Smooth muscle cell (in vitro differentiated cells): ENCODE results near the gene ZGRF1. TPM values are rescaled to one million over a fixed set of nuclear protein-coding genes. Genes with fewer than 3 reads are reported as not detected.
"Not testable (repeated sequence)": the region's sequence is repeated elsewhere in the genome, so short reads cannot be mapped to it uniquely, and the experiment has no call there.

Experiments
- DNase-seq: peaks from one replicate; lab custom pipeline; 2025; ENCODE audit not compliant: unreplicated experiment; lab: John Stamatoyannopoulos, UW
- H2AFZ ChIP-seq: fragments of 200-600 bp; sonication (generic); 2 replicates; pipeline ENCODE4 v1.6.0; 2016; ENCODE audit warnings: antibody characterized with exemption, low read depth, mild to moderate bottlenecking
- H3F3A ChIP-seq: fragments of 200-600 bp; sonication (generic); 2 replicates; pipeline ENCODE4 v1.6.0; 2017; ENCODE audit warnings: antibody characterized with exemption, low read depth
- H3K27ac ChIP-seq: fragments of 200-600 bp; sonication (generic); 2 replicates; pipeline ENCODE4 v1.5.1; 2016; ENCODE audit warnings: low read depth, mild to moderate bottlenecking
- H3K27me3 ChIP-seq: fragments of 200-600 bp; sonication (generic); 2 replicates; pipeline ENCODE4 v1.6.1; 2016; ENCODE audit warnings: low read depth, mild to moderate bottlenecking
- H3K36me3 ChIP-seq: fragments of 200-600 bp; sonication (generic); 2 replicates; pipeline ENCODE4 v1.5.1; 2016; ENCODE audit warnings: low read depth
- H3K4me1 ChIP-seq: fragments of 200-600 bp; sonication (generic); 2 replicates; pipeline ENCODE4 v1.5.1; 2016; ENCODE audit warnings: low read depth
- H3K4me2 ChIP-seq: fragments of 200-600 bp; sonication (generic); 2 replicates; pipeline ENCODE4 v1.6.0; 2016; ENCODE audit warnings: mild to moderate bottlenecking
- H3K4me3 ChIP-seq: fragments of 200-600 bp; sonication (generic); 2 replicates; pipeline ENCODE4 v1.5.1; 2016; ENCODE audit warnings: mild to moderate bottlenecking
- H3K79me2 ChIP-seq: fragments of 200-600 bp; sonication (generic); 2 replicates; pipeline ENCODE4 v1.6.0; 2016; ENCODE audit warnings: low read depth, mild to moderate bottlenecking
- H3K9ac ChIP-seq: fragments of 200-600 bp; sonication (generic); 2 replicates; pipeline ENCODE4 v1.6.0; 2016; ENCODE audit warnings: low read depth
- H3K9me3 ChIP-seq: fragments of 200-600 bp; sonication (generic); replicated peaks from 2 replicates; pipeline ENCODE4 v1.5.1; 2016; ENCODE audit warnings: low read depth
- H4K20me1 ChIP-seq: fragments of 200-600 bp; sonication (generic); 2 replicates; pipeline ENCODE4 v1.6.0; 2016; ENCODE audit warnings: low read depth
- WGBS: methylation state at CpG from one replicate; pipeline ENCODE4 v1.1.7; 2016; ENCODE audit warnings: low lambda C conversion rate; 5-methylcytosine and 5-hydroxymethylcytosine counted together
- polyA plus RNA-seq: library from polyadenylated mRNA; unstranded; fragments of >200 nt; fragmentation: Nextera tagmentation; extraction: Ambion mirVana; gene quantifications from 2 replicates; pipeline ENCODE4 v1.2.1, GENCODE V29; 2016
- total RNA-seq: library from RNA; depleted of rRNA; stranded (reverse); fragments of >200 nt; gene quantifications from 2 replicates; pipeline ENCODE4 v1.2.3, GENCODE V29; 2014
- TF ChIP-seq, protein P1 (sequence below): fragments of 200-600 bp; sonication (generic); IDR thresholded peaks from 2 replicates; pipeline ENCODE4 v1.5.1; 2017; ENCODE audit warnings: borderline replicate concordance, mild to moderate bottlenecking, antibody characterized with exemption; ENCODE audit not compliant: insufficient read depth, poor library complexity, severe bottlenecking

ZGRF1 gene
- total and polyA plus RNA-seq, 2 experiments from 2014 or later = 3.3 to 7.9 TPM

DNA sequence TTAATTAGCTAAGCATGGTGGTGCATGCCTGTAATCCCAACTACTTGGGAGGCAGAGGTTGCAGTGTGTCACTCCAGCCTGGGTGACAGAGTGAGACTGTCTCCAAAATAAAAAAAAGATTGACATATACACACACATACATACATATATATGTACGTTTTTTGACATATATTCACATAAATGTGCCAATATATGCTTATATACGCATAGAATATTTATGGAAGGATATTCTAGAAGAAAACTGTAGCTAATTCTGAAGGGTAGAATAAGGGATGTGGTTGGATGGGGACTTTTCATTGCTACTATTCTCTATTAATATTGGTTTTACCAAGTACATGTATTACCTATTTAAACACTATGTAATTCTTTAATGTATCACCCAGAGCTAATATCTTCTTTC, 19.7 kb downstream of the ZGRF1 start:
- TF ChIP-seq, protein P1, sequence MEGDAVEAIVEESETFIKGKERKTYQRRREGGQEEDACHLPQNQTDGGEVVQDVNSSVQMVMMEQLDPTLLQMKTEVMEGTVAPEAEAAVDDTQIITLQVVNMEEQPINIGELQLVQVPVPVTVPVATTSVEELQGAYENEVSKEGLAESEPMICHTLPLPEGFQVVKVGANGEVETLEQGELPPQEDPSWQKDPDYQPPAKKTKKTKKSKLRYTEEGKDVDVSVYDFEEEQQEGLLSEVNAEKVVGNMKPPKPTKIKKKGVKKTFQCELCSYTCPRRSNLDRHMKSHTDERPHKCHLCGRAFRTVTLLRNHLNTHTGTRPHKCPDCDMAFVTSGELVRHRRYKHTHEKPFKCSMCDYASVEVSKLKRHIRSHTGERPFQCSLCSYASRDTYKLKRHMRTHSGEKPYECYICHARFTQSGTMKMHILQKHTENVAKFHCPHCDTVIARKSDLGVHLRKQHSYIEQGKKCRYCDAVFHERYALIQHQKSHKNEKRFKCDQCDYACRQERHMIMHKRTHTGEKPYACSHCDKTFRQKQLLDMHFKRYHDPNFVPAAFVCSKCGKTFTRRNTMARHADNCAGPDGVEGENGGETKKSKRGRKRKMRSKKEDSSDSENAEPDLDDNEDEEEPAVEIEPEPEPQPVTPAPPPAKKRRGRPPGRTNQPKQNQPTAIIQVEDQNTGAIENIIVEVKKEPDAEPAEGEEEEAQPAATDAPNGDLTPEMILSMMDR = no peak
- no peak overlapping the region for H3K4me3 ChIP-seq
- H3K36me3 ChIP-seq = no peaks in the 10 kb centered on the region
- no peaks in the 10 kb centered on the region for H4K20me1 ChIP-seq
- no peak overlapping the region for H2AFZ ChIP-seq
- H3K9me3 ChIP-seq = no peaks in the 10 kb centered on the region
- H3K27ac ChIP-seq = no peak overlapping the region
- H3K4me1 ChIP-seq = no peaks in the 10 kb centered on the region
- H3K4me2 ChIP-seq = no peak overlapping the region
- H3K27me3 ChIP-seq = no peaks in the 10 kb centered on the region
- 90% methylated on average over 2 of the region's 2 CpGs for WGBS
- DNase-seq = no peak
- no peaks in the 10 kb centered on the region for H3F3A ChIP-seq
- no peaks in the 10 kb centered on the region for H3K79me2 ChIP-seq
- H3K9ac ChIP-seq = no peak overlapping the region

DNA sequence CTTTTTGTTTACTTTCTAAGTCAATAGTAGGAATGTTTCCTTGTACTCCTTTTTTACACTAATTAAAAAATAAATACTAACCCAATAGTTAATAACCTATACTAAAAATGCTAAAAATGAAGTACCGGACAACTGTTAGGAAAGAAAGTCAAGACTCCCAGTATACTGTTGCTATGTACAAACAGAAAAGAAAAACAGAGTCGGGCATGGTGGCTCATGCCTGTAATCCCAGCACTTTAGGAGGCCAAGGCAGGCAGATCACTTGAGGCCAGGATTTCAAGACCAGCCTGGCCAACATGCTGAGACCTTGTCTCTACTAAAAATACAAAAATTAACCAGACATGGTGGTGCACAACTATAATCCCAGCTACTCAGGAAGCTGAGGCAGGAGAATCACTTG, 23.9 kb downstream of the ZGRF1 start:
- H3K36me3 ChIP-seq, H3K27ac ChIP-seq, H3K4me2 ChIP-seq, H4K20me1 ChIP-seq, DNase-seq, H3K4me3 ChIP-seq, H3K9me3 ChIP-seq, H3F3A ChIP-seq, H3K4me1 ChIP-seq, H3K9ac ChIP-seq, H2AFZ ChIP-seq, H3K79me2 ChIP-seq, H3K27me3 ChIP-seq: not testable (repeated sequence)
- WGBS = 89% methylated on average over 2 of the region's 2 CpGs

DNA sequence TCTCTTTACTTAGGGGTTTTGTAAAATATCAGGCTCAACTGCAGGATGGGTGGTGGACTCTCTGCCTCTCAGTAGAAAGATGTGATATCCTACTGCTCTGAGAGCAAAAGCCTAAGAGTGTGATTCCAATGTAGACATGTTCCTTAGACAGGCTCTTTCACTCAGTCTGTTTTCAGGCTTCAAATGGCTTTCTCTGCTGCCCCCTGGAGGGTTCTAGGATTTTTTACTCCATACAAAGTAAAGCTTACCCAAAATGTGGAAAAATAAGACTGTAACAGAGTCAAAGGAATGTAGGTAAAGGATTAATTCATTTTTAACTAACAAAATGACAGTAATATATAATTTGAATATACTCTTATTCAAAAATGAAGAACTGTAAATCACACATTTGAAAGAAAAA, 32.1 kb downstream of the ZGRF1 start:
- no peak overlapping the region for H3K27ac ChIP-seq
- H3K9ac ChIP-seq = no peak overlapping the region
- no peaks in the 10 kb centered on the region for H3K27me3 ChIP-seq
- no peak overlapping the region for H3K4me2 ChIP-seq
- no peaks in the 10 kb centered on the region for H3K4me1 ChIP-seq
- DNase-seq = no peak
- no peaks in the 10 kb centered on the region for H3K36me3 ChIP-seq
- H2AFZ ChIP-seq = no peak overlapping the region
- H3F3A ChIP-seq = no peaks in the 10 kb centered on the region
- no peaks in the 10 kb centered on the region for H4K20me1 ChIP-seq
- no peaks in the 10 kb centered on the region for H3K9me3 ChIP-seq
- no peak overlapping the region for H3K4me3 ChIP-seq
- no peaks in the 10 kb centered on the region for H3K79me2 ChIP-seq
- TF ChIP-seq, protein P1 = peak; percentile 77

DNA sequence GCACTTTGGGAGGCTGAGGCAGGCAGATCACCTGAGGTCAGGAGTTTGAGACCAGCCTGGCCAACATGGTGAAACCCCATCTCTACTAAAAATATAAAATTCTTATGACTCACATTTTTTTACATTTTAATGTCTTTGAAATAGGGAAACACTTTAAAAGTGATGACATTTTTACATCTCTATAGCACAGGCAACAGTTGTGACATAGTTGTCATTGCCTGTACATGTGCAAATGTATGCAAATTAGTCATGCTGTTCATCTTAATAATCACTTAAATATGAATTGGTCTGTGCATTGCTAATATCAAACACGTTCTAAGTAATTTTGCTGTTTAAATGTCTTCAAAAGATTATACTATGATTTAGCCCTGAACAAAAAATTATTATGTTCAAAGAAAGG, 41.7 kb downstream of the ZGRF1 start:
- TF ChIP-seq, protein P1 = no peak
- no peaks in the 10 kb centered on the region for H3K9me3 ChIP-seq
- no peak overlapping the region for H3K27ac ChIP-seq
- H3K4me1 ChIP-seq = no peaks in the 10 kb centered on the region
- H3K9ac ChIP-seq = no peak overlapping the region
- H3K4me3 ChIP-seq = no peak overlapping the region
- H3K36me3 ChIP-seq = no peaks in the 10 kb centered on the region
- no peaks in the 10 kb centered on the region for H3K79me2 ChIP-seq
- H2AFZ ChIP-seq = no peak overlapping the region
- H4K20me1 ChIP-seq = no peaks in the 10 kb centered on the region
- H3K27me3 ChIP-seq = no peaks in the 10 kb centered on the region
- H3F3A ChIP-seq = no peaks in the 10 kb centered on the region
- DNase-seq = no peak
- 80% methylated on average over 1 of the region's 1 CpG for WGBS
- no peak overlapping the region for H3K4me2 ChIP-seq
